Hepatocyte (in vitro differentiated cells): ENCODE data around the gene C10orf120. TPM values are rescaled to one million over a fixed set of nuclear protein-coding genes. Genes with fewer than 3 reads are reported as not detected.

Experiments used
- DNase-seq: peaks from one replicate; pipeline ENCODE4 v3.0.0-alpha.2; 2016; ENCODE audit warnings: low spot score
- H2AFZ ChIP-seq: fragments of 200-600 bp; sonication (generic); 2 replicates; pipeline ENCODE4 v1.6.0; 2016; ENCODE audit warnings: antibody characterized with exemption, mild to moderate bottlenecking
- H3K27ac ChIP-seq: fragments of 200-600 bp; sonication (generic); 2 replicates; pipeline ENCODE4 v1.5.1; 2016; ENCODE audit warnings: mild to moderate bottlenecking
- H3K27me3 ChIP-seq: fragments of 200-600 bp; sonication (generic); 2 replicates; pipeline ENCODE4 v1.6.1; 2016
- H3K36me3 ChIP-seq: fragments of 200-600 bp; sonication (generic); replicated peaks from 2 replicates; pipeline ENCODE4 v1.5.1; 2016; ENCODE audit warnings: low read depth; ENCODE audit not compliant: insufficient read depth
- H3K4me1 ChIP-seq: fragments of 200-600 bp; sonication (generic); 2 replicates; pipeline ENCODE4 v1.5.1; 2016; ENCODE audit warnings: mild to moderate bottlenecking, moderate library complexity; ENCODE audit not compliant: insufficient read depth
- H3K4me2 ChIP-seq: fragments of 200-600 bp; sonication (generic); 2 replicates; pipeline ENCODE4 v1.6.0; 2016
- H3K4me3 ChIP-seq: fragments of 200-600 bp; sonication (generic); 2 replicates; pipeline ENCODE4 v1.5.1; 2016; ENCODE audit warnings: mild to moderate bottlenecking
- H3K79me2 ChIP-seq: fragments of 200-600 bp; sonication (generic); 2 replicates; pipeline ENCODE4 v1.6.0; 2017; ENCODE audit warnings: mild to moderate bottlenecking
- H3K9me2 ChIP-seq: fragments of 200-600 bp; sonication (generic); replicated peaks from 2 replicates; pipeline ENCODE4 v1.6.0; 2017; ENCODE audit warnings: mild to moderate bottlenecking; ENCODE audit not compliant: insufficient read depth
- H3K9me3 ChIP-seq: fragments of 200-600 bp; sonication (generic); 2 replicates; pipeline ENCODE4 v1.5.1; 2016; ENCODE audit warnings: low read depth, mild to moderate bottlenecking
- H4K20me1 ChIP-seq: fragments of 200-600 bp; sonication (generic); 2 replicates; pipeline ENCODE4 v1.6.0; 2016; ENCODE audit warnings: mild to moderate bottlenecking; ENCODE audit not compliant: insufficient read depth, poor library complexity, severe bottlenecking
- EZH2 ChIP-seq: fragments of 200-600 bp; sonication (generic); IDR thresholded peaks from 2 replicates; pipeline ENCODE4 v1.6.1; 2016; ENCODE audit warnings: antibody characterized with exemption, mild to moderate bottlenecking, borderline replicate concordance
- EZH2phosphoT487 ChIP-seq: fragments of 200-600 bp; sonication (generic); IDR thresholded peaks from one replicate; pipeline ENCODE4 v1.6.1; 2018; ENCODE audit warnings: antibody characterized with exemption, mild to moderate bottlenecking, low read depth, moderate library complexity; ENCODE audit not compliant: unreplicated experiment, severe bottlenecking
- WGBS: methylation state at CpG from one replicate; pipeline ENCODE4 v1.1.6; 2016; ENCODE audit warnings: low lambda C conversion rate; ENCODE audit errors: missing lambda C conversion rate; 5-methylcytosine and 5-hydroxymethylcytosine counted together
- polyA plus RNA-seq: library from polyadenylated mRNA; unstranded; fragments of >200 nt; fragmentation: Nextera tagmentation; extraction: Ambion mirVana; gene quantifications from 2 replicates; pipeline ENCODE4 v1.2.1, GENCODE V29; 2016
- total RNA-seq: library from RNA; depleted of rRNA; stranded (reverse); fragments of >200 nt; gene quantifications from 2 replicates; pipeline ENCODE4 v1.2.3, GENCODE V29; 2014
- TF ChIP-seq, protein P1 (sequence below): fragments of 200-600 bp; sonication (generic); IDR thresholded peaks from 2 replicates; pipeline ENCODE4 v1.5.1; 2016; ENCODE audit warnings: antibody characterized with exemption, mild to moderate bottlenecking; ENCODE audit not compliant: poor library complexity

C10orf120 gene
- total and polyA plus RNA-seq, 2 experiments from 2014 or later = not detected

DNA sequence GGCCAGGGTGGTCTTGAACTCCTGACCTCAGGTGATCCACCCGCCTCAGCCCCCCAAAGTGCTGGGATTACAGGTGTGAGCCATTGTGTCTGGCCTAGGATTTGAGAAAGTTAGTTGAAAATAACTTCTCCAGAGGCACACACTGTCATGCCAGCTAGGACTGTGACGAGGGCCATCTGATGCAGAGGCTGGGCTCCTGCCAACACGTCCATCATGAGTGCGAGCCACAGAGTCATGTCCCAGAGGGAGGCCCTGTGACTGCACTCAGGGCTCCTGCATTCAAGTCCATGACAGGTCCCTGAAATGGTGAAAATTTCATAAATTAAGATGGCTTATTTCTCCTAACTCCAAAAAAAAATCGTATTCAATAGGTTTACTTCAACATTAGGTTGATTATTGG is 17.1 kb downstream of the C10orf120 start:
- H3K4me1 ChIP-seq = no peaks in the 10 kb centered on the region
- H3K9me2 ChIP-seq = no peaks in the 10 kb centered on the region
- no peak overlapping the region for H3K27ac ChIP-seq
- peaks cover 8% of the 10 kb centered on the region for H3K27me3 ChIP-seq
- H3K9me3 ChIP-seq = no peaks in the 10 kb centered on the region
- DNase-seq = no peak
- no peak overlapping the region for H3K4me3 ChIP-seq
- no peaks in the 10 kb centered on the region for H4K20me1 ChIP-seq
- no peak overlapping the region for H2AFZ ChIP-seq
- H3K4me2 ChIP-seq = no peak overlapping the region
- no peaks in the 10 kb centered on the region for H3K79me2 ChIP-seq
- WGBS = 87% methylated on average over 5 of the region's 5 CpGs
- TF ChIP-seq, protein P1, sequence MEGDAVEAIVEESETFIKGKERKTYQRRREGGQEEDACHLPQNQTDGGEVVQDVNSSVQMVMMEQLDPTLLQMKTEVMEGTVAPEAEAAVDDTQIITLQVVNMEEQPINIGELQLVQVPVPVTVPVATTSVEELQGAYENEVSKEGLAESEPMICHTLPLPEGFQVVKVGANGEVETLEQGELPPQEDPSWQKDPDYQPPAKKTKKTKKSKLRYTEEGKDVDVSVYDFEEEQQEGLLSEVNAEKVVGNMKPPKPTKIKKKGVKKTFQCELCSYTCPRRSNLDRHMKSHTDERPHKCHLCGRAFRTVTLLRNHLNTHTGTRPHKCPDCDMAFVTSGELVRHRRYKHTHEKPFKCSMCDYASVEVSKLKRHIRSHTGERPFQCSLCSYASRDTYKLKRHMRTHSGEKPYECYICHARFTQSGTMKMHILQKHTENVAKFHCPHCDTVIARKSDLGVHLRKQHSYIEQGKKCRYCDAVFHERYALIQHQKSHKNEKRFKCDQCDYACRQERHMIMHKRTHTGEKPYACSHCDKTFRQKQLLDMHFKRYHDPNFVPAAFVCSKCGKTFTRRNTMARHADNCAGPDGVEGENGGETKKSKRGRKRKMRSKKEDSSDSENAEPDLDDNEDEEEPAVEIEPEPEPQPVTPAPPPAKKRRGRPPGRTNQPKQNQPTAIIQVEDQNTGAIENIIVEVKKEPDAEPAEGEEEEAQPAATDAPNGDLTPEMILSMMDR = no peak
- no peak for TF ChIP-seq EZH2phosphoT487
- no peak for TF ChIP-seq EZH2
- H3K36me3 ChIP-seq = no peaks in the 10 kb centered on the region

- Histone ChIP-seq H3K4me3 (no peak overlapping the region), H3K9me3 (no peaks in the 10 kb centered on the region), H3K4me1 (no peaks in the 10 kb centered on the region), H3K27me3 (peaks cover 7% of the 10 kb centered on the region), H4K20me1 (no peaks in the 10 kb centered on the region), H3K36me3 (no peaks in the 10 kb centered on the region), H2AFZ (no peak overlapping the region), H3K4me2 (no peak overlapping the region), H3K79me2 (no peaks in the 10 kb centered on the region), H3K27ac (no peak overlapping the region), H3K9me2 (no peaks in the 10 kb centered on the region)
- DNase-seq = no peak
- TF ChIP-seq EZH2 = no peak
- TF ChIP-seq EZH2phosphoT487 = no peak
- TF ChIP-seq, protein P1 = no peak
Observed at GRCh38 chr10:122678266-122678665, 21.4 kb downstream of the C10orf120 start.

DNA sequence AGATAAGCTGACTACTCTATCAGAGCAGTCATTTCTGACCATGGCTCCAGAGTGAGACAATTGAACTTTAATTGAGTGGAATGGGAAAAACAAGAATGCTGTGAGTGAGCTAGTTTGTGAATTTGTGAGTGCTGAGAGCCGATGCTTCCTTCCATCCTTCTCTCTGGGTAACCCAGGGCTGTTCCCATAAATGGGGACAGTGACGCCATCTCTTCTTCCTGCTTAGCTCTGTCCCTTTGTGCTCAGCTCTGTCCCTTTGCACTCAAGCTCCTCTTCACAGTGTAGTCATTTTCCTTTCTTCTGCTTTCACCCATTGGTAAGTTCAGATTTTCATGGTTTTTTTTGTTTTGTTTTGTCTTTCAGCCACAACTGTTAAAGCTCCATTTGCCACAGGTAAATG is 24.4 kb downstream of the C10orf120 start:
- Histone ChIP-seq H3K9me2 (no peaks in the 10 kb centered on the region), H3K36me3 (no peaks in the 10 kb centered on the region), H3K4me1 (no peaks in the 10 kb centered on the region), H3K4me2 (no peak overlapping the region), H3K27me3 (peaks cover 4% of the 10 kb centered on the region), H3K9me3 (no peaks in the 10 kb centered on the region), H2AFZ (no peak overlapping the region), H3K27ac (no peak overlapping the region), H4K20me1 (no peaks in the 10 kb centered on the region), H3K4me3 (no peak overlapping the region), H3K79me2 (no peaks in the 10 kb centered on the region)
- TF ChIP-seq EZH2phosphoT487 (no peak), EZH2 (no peak)
- TF ChIP-seq, protein P1 = no peak
- DNase-seq = no peak
- 77% methylated on average over 2 of the region's 2 CpGs for WGBS

GRCh38 chr10:122674781-122675180 is 24.9 kb downstream of the C10orf120 start:
- DNase-seq = no peak
- TF ChIP-seq, protein P1 = no peak
- no peak for TF ChIP-seq EZH2phosphoT487
- TF ChIP-seq EZH2 = no peak
- Histone ChIP-seq H3K27me3 (peaks cover 4% of the 10 kb centered on the region), H3K4me1 (no peaks in the 10 kb centered on the region), H2AFZ (no peak overlapping the region), H3K9me3 (no peaks in the 10 kb centered on the region), H3K79me2 (no peaks in the 10 kb centered on the region), H3K4me2 (no peak overlapping the region), H3K36me3 (no peaks in the 10 kb centered on the region), H3K27ac (no peak overlapping the region), H3K4me3 (no peak overlapping the region), H4K20me1 (no peaks in the 10 kb centered on the region), H3K9me2 (no peaks in the 10 kb centered on the region)
- WGBS = 77% methylated on average over 8 of the region's 8 CpGs
